Kidney epithelial cell (primary cell): ENCODE measurements around the gene AKR7A2. TPM values are rescaled to one million over a fixed set of nuclear protein-coding genes. Genes with fewer than 3 reads are reported as not detected.
"Not testable (repeated sequence)": the region's sequence is repeated elsewhere in the genome, so short reads cannot be mapped to it uniquely, and the experiment has no call there.

Experiments
- DNase-seq: peaks from one replicate; pipeline ENCODE4 v3.0.0-alpha.2; 2010; ENCODE audit warnings: low read depth
- H3K27me3 ChIP-seq: 2 replicates; pipeline ENCODE4 v1.6.0; 2011; ENCODE audit warnings: low read length; ENCODE audit not compliant: control insufficient read depth, insufficient read depth
- H3K36me3 ChIP-seq: 2 replicates; pipeline ENCODE4 v1.5.1; 2011; ENCODE audit warnings: low read length; ENCODE audit not compliant: control insufficient read depth, insufficient read depth
- H3K4me3 ChIP-seq: 2 replicates; pipeline ENCODE4 v1.5.1; 2011; ENCODE audit warnings: low read depth, mild to moderate bottlenecking, control low read depth, low read length
- total RNA-seq: library from RNA; depleted of rRNA; stranded (reverse); fragments of >200 nt; gene quantifications from 2 replicates; pipeline ENCODE4 v1.2.3, GENCODE V29; 2015
- TF ChIP-seq, protein P1 (sequence below): IDR thresholded peaks from 2 replicates; pipeline ENCODE4 v1.5.1; 2011; ENCODE audit warnings: mild to moderate bottlenecking, moderate library complexity, low read length, control low read depth, inconsistent platforms; ENCODE audit not compliant: insufficient read depth, poor library complexity, severe bottlenecking

Gene AKR7A2
- total RNA-seq, 1 donor from 2014 or later, result 85.6 TPM

DNA sequence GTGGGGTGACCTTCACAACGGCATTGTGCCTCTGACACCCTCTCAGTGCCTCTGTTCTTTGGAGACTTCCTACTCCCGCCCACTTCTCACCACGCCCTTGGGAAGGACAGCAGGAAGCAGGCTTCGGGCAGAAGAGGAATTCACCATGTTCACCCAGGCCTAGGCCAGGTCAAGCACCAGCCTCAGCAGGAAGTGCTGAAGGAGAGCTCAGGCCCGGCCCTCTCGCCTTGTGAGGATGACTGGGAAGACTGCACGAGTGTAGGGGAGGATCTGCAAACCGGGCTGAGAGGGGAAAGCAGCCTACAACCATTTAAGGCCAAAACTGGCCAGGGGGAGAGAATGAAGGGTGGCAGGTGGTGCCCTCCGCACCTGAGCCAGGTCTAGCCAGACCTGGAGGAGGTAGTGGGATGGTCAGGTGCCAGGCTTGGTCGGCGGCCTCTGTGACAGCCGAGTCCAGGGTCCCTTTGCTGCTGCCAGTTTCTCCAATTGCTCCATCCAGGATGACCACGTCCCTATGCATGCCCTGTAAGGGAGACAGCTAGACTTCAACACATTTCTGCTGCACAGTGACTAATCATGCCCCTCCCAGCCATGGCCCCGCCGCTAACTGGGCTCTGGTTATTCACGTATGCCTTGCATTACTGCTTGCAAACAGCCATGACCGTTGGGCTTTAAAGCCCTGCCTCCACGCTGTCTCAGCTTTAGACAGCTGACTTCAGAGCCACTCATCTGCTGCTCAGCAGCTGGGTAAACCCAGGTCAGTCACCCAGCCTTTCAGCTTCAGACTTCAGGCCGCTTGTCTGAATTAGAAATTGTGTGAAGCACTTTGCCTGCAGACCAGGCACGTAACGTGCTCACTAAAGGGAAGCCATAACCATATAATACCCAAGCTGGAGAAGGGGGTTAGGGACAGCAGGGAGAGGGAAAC is 51.5 kb downstream of the AKR7A2 start:
- TF ChIP-seq, protein P1, sequence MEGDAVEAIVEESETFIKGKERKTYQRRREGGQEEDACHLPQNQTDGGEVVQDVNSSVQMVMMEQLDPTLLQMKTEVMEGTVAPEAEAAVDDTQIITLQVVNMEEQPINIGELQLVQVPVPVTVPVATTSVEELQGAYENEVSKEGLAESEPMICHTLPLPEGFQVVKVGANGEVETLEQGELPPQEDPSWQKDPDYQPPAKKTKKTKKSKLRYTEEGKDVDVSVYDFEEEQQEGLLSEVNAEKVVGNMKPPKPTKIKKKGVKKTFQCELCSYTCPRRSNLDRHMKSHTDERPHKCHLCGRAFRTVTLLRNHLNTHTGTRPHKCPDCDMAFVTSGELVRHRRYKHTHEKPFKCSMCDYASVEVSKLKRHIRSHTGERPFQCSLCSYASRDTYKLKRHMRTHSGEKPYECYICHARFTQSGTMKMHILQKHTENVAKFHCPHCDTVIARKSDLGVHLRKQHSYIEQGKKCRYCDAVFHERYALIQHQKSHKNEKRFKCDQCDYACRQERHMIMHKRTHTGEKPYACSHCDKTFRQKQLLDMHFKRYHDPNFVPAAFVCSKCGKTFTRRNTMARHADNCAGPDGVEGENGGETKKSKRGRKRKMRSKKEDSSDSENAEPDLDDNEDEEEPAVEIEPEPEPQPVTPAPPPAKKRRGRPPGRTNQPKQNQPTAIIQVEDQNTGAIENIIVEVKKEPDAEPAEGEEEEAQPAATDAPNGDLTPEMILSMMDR, result no peak
- Histone ChIP-seq H3K4me3 (no peak overlapping the region), H3K27me3 (no peaks in the 10 kb centered on the region), H3K36me3 (peaks cover 2% of the 10 kb centered on the region)
- no peak for DNase-seq

- DNase-seq, result no peak
- Histone ChIP-seq H3K36me3 (peaks cover 2% of the 10 kb centered on the region), H3K4me3 (no peak overlapping the region), H3K27me3 (no peaks in the 10 kb centered on the region)
- TF ChIP-seq, protein P1, result no peak
Observed at GRCh38 chr1:19258353-19258752, 53.6 kb downstream of the AKR7A2 start.

DNA sequence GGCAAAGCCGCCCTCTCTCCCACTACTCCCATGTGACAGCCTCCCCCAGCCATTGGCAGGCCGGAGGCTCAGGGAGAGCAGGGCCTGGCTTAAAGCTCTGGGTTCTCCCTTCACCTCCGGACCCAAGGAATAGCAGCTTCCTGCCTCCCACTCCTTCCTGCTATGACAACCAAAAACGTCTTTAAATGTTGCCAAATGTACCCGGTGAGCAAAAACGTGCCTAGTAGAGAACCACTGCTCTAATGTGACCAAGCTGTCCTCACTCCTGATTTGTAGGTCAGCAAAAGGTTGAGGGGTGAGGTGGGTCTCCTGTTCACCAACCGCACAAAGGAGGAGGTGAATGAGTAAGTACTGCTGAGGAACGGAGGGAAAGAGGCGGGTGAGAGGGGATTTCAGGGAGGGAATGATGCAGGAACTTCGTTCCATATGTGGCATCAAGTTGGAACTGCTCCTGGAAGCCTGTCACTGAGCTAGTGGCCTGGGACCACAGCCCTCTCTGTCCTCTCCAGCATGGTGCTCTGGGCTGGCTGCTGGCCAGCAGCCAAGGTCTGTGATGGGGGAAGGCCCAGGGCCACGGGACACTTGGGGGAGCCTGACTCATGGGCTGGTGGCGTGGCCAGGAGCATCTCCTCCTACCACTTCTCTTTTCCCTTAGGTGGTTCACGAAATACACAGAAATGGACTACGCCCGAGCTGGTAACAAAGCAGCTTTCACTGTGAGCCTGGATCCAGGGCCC is 54.6 kb downstream of the AKR7A2 start:
- Histone ChIP-seq H3K4me3 (no peak overlapping the region), H3K27me3 (no peaks in the 10 kb centered on the region), H3K36me3 (peaks cover 2% of the 10 kb centered on the region)
- TF ChIP-seq, protein P1, result no peak
- DNase-seq, result no peak

DNA sequence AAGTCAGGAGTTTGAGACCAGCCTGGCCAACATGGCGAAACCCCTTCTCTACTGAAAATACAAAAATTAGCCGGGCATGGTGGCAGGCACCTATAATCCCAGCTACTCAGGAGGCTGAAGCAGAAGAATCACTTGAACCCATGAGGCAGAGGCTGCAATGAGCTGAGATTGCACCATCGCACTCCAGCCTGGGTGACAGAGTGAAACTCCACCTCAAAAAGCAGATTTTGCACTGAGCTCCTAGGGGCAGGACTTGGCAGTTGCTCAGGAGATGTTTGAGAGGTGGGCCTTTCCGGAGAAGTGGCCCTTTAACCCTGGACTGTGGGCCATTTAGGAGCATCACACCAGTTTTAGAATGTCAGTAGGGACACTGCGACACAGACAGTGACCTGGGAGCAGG is 55.6 kb downstream of the AKR7A2 start:
- H3K36me3 ChIP-seq, DNase-seq, H3K27me3 ChIP-seq, H3K4me3 ChIP-seq: not testable (repeated sequence)

GRCh38 chr1:19255288-19255687 is 56.7 kb downstream of the AKR7A2 start:
- Histone ChIP-seq H3K27me3 (no peaks in the 10 kb centered on the region), H3K36me3 (peaks cover 2% of the 10 kb centered on the region), H3K4me3 (no peak overlapping the region)
- DNase-seq, result no peak
- TF ChIP-seq, protein P1, result no peak

DNA sequence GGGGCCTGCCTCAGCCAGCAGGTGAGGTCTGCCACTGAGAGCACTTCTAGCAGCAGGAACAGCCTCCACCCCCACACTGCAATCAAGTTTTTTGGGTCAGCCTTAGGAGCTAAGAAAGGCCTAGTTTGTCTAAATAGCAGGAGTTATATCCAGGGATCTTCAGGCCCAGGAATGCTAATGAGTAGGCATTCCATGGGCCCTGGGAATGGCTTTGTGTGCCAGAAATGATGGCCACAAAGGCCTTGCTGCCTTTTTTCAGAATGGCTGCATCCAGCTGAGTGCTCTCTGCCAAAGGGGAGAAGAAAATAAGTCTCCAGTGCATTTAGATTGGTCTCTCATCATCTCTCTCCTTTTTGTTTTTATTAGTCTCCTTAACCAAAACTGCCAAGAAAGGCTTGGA is 57.5 kb downstream of the AKR7A2 start:
- H3K36me3 ChIP-seq, result peaks cover 2% of the 10 kb centered on the region
- no peak for DNase-seq
- TF ChIP-seq, protein P1, result no peak
- H3K27me3 ChIP-seq, result no peaks in the 10 kb centered on the region
- H3K4me3 ChIP-seq, result no peak overlapping the region
